ENCODE data around the gene HAPLN3. TPM values are rescaled to one million over a fixed set of nuclear protein-coding genes. Genes with fewer than 3 reads are reported as not detected.
A peak's percentile ranks its signal among the peaks of the same experiment; 100 is the strongest.

The HAPLN3 gene
- total and polyA plus RNA-seq, 10 of the 15 experiments (the other 5 are each of a cell fraction or from before 2014, with no cell fraction given): 0.20 to 5.0 (median 1.4) TPM; not detected in 1

DNA sequence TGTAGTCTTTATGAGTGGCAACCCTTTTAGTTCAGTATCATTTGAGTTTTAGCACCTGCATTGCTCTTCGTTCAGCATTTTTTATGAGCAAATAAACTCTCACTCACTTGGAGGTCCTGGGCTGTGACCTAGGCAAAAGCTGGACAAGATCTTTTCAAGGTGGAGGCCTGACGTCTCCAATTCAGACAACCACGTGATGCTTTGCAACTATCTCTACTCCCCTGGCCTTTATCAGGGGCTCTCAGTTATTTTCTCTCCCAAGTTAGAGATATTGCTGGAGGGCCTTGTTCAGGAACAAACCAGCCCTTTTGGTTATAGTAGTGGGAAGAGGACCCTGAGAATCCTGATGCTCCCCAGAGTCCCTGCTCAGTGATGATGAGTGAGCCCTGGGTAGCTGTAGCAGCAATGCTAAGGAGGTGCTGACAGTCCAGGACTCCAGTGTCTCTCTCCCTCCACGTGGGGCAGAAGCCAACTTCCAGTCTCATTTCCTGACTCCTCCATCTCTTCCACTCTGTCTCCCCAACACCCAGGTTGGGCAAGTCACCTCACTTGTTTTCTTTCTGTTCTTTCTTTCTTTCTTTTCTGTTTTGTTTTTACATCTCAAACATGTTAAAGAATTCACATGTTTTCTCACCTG, 30.4 kb downstream of the HAPLN3 start:
- DNase-seq (ENCODE audit: low read depth, low spot score) (no peak), ATAC-seq (no peak), FAIRE-seq (peak; percentile 23)
- Histone ChIP-seq H3K36me3 (ENCODE audit: control insufficient read depth in 2 of 2, insufficient read depth in 2 of 2, low read length in 1 of 2) (no peaks in the 10 kb centered on the region), H3K4me3 (no peak overlapping the region), H3K4me1 (ENCODE audit: control insufficient read depth, insufficient read depth, low read length) (no peaks in the 10 kb centered on the region), H3K27ac (ENCODE audit: control insufficient read depth, insufficient read depth) (no peak overlapping the region), H3K4me2 (ENCODE audit: control insufficient read depth, insufficient read depth) (no peak overlapping the region), H3K9ac (ENCODE audit: control insufficient read depth, insufficient read depth, low read length) (no peak overlapping the region), H3K79me2 (ENCODE audit: control insufficient read depth, insufficient read depth, low read length) (no peaks in the 10 kb centered on the region), H4K20me1 (ENCODE audit: control insufficient read depth, insufficient read depth) (no peaks in the 10 kb centered on the region), H3K9me3 (replicated peaks; ENCODE audit: control insufficient read depth, insufficient read depth, low read length) (no peaks in the 10 kb centered on the region), H2AFZ (ENCODE audit: control insufficient read depth, low read depth, low read length) (no peak overlapping the region), H3K27me3 (replicated peaks in 1 of 2; ENCODE audit: control insufficient read depth in 2 of 2, insufficient read depth in 2 of 2, low read length in 1 of 2) (no peaks in the 10 kb centered on the region; a peak in 2 of 4 replicates)
- intact Hi-C loops (cut with micrococcal nuclease; ENCODE audit: unreplicated experiment) (no loop called here), in situ Hi-C loops (cut with MboI) (no loop called here)
- CTCF ChIA-PET: no interaction called here
- BruUV-seq (replicated peaks): no TSS peak
- RAD21 ChIA-PET (ENCODE audit: unreplicated experiment): no interaction called here
- POLR2A ChIA-PET: no interaction called here
- WGBS (ENCODE audit: insufficient coverage, insufficient replicate concordance, low lambda C conversion rate, missing lambda C conversion rate): 11% methylated on average over 4 of the region's 4 CpGs
- SMC1A ChIA-PET (ENCODE audit: uncharacterized antibody, unreplicated experiment): no interaction called here
- TF ChIP-seq, protein P1, sequence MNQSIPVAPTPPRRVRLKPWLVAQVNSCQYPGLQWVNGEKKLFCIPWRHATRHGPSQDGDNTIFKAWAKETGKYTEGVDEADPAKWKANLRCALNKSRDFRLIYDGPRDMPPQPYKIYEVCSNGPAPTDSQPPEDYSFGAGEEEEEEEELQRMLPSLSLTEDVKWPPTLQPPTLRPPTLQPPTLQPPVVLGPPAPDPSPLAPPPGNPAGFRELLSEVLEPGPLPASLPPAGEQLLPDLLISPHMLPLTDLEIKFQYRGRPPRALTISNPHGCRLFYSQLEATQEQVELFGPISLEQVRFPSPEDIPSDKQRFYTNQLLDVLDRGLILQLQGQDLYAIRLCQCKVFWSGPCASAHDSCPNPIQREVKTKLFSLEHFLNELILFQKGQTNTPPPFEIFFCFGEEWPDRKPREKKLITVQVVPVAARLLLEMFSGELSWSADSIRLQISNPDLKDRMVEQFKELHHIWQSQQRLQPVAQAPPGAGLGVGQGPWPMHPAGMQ (IDR thresholded peaks at IDR 0.05; ENCODE audit: borderline replicate concordance): no peak

DNA sequence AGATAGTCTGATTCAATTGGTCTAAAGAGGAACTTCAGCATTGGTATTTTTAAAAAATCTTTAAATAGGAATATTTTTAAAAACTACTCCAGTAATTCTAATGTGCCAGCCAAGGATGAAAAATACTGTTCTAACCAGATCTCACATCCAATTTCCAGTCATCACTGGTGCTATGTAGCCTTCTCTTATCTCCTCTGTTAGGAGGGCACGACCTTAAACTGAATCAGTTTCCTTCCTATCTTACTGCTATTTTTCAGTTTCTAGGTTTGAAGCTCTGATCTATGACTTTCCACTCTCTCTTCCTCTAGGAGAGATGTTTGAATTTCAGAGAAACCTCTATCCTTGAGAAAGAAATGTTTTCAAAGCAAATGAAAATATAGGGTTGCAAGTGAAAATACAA, 31.9 kb downstream of the HAPLN3 start:
- Histone ChIP-seq H3K9ac (ENCODE audit: control insufficient read depth, insufficient read depth, low read length) (no peak overlapping the region), H3K27ac (ENCODE audit: control insufficient read depth, insufficient read depth) (no peak overlapping the region), H3K79me2 (ENCODE audit: control insufficient read depth, insufficient read depth, low read length) (no peaks in the 10 kb centered on the region), H3K27me3 (replicated peaks in 1 of 2; ENCODE audit: control insufficient read depth in 2 of 2, insufficient read depth in 2 of 2, low read length in 1 of 2) (no peaks in the 10 kb centered on the region), H3K36me3 (ENCODE audit: control insufficient read depth in 2 of 2, insufficient read depth in 2 of 2, low read length in 1 of 2) (no peaks in the 10 kb centered on the region), H2AFZ (ENCODE audit: control insufficient read depth, low read depth, low read length) (no peak overlapping the region), H3K9me3 (replicated peaks; ENCODE audit: control insufficient read depth, insufficient read depth, low read length) (no peaks in the 10 kb centered on the region), H3K4me2 (ENCODE audit: control insufficient read depth, insufficient read depth) (no peak overlapping the region), H3K4me1 (ENCODE audit: control insufficient read depth, insufficient read depth, low read length) (no peaks in the 10 kb centered on the region), H3K4me3 (no peak overlapping the region), H4K20me1 (ENCODE audit: control insufficient read depth, insufficient read depth) (no peaks in the 10 kb centered on the region)
- no peak for ATAC-seq
- intact Hi-C loops (cut with micrococcal nuclease; ENCODE audit: unreplicated experiment) (no loop called here), in situ Hi-C loops (cut with MboI) (no loop called here)
- 0% methylated on average over 1 of the region's 1 CpG for WGBS (ENCODE audit: insufficient coverage, insufficient replicate concordance, low lambda C conversion rate, missing lambda C conversion rate)
- DNase-seq (ENCODE audit: low read depth, low spot score): no peak
- CTCF ChIA-PET: no interaction called here
- SMC1A ChIA-PET (ENCODE audit: uncharacterized antibody, unreplicated experiment): no interaction called here
- no TSS peak for BruUV-seq (replicated peaks)
- FAIRE-seq: no peak
- RAD21 ChIA-PET (ENCODE audit: unreplicated experiment): no interaction called here
- POLR2A ChIA-PET: no interaction called here
- no peak for TF ChIP-seq SP1 (IDR thresholded peaks at IDR 0.05; ENCODE audit: low read depth, low read length)
- TF ChIP-seq HCFC1 (IDR thresholded peaks at IDR 0.05; ENCODE audit: low read length): no peak
- TF ChIP-seq, protein P2, sequence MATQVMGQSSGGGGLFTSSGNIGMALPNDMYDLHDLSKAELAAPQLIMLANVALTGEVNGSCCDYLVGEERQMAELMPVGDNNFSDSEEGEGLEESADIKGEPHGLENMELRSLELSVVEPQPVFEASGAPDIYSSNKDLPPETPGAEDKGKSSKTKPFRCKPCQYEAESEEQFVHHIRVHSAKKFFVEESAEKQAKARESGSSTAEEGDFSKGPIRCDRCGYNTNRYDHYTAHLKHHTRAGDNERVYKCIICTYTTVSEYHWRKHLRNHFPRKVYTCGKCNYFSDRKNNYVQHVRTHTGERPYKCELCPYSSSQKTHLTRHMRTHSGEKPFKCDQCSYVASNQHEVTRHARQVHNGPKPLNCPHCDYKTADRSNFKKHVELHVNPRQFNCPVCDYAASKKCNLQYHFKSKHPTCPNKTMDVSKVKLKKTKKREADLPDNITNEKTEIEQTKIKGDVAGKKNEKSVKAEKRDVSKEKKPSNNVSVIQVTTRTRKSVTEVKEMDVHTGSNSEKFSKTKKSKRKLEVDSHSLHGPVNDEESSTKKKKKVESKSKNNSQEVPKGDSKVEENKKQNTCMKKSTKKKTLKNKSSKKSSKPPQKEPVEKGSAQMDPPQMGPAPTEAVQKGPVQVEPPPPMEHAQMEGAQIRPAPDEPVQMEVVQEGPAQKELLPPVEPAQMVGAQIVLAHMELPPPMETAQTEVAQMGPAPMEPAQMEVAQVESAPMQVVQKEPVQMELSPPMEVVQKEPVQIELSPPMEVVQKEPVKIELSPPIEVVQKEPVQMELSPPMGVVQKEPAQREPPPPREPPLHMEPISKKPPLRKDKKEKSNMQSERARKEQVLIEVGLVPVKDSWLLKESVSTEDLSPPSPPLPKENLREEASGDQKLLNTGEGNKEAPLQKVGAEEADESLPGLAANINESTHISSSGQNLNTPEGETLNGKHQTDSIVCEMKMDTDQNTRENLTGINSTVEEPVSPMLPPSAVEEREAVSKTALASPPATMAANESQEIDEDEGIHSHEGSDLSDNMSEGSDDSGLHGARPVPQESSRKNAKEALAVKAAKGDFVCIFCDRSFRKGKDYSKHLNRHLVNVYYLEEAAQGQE (IDR thresholded peaks at IDR 0.05; ENCODE audit: low read depth, low read length): no peak
